GM18526 (cell line): Measurements from ENCODE around the gene APOL3.

ENCODE experiments used
- POLR2A ChIP-seq: IDR thresholded peaks from 3 replicates; pipeline ENCODE4 v1.6.1; 2011; ENCODE audit not compliant: insufficient read length; ENCODE audit errors: extremely low read depth

The APOL3 gene

DNA sequence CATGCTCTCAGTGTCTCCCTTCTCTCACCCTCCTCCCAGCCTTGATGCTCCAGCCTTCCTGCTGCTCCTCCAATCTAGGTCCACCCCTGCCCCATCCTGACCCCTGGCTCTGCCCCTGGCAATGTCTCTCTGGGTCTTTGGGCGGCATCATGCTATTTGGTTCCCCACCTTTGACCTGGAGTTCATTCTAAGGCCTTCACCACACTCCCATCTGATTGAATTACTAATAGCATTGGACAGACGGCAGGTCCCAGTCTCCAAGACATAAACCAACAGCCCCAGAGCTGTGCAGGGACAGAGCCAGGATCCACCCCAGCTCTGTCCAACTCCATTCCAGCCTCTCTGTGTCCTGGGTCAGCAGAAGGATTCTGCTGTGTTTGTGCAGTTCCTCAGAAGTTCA lies 33.8 kb upstream of the APOL3 start:
- TF ChIP-seq POLR2A: no peak

DNA sequence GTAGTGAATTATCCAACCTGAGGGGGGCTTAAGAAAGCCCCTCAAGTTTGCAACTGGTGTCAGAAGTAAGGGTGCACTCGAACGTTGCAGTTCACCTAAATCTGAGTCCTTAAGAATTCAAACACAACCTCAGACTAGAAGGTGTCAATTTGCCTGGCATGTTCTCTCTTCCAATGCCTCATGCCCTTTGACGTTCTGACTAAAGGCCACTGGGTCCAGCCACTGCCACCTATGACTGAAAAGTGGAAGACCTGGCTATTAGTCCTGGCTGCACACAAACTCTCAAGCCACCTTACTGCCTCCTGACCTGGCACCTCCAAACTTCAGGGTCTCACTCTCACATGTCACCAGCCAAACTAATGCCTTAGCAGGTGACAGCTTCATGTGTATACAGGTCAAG lies 33.0 kb upstream of the APOL3 start:
- TF ChIP-seq POLR2A: no peak

DNA sequence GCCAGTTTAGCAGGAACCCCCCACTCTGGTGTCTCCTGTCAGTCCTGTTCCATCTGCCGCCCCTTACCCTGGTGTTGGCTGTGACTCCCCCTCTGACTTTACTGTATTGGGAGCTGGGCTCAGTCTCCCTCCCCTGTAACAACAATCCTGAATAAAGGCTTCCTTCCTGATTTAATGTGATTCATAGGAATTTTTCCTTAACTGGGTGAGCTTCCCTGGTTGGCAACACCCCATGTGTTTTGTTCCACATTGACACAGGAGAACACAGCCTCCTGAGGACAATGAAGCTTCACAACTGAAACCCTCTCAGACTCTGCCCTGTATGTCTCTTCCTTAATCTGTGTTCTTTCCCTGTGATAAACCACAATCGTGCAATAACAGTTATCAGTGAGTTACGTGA lies 32.6 kb upstream of the APOL3 start:
- no peak for TF ChIP-seq POLR2A

DNA sequence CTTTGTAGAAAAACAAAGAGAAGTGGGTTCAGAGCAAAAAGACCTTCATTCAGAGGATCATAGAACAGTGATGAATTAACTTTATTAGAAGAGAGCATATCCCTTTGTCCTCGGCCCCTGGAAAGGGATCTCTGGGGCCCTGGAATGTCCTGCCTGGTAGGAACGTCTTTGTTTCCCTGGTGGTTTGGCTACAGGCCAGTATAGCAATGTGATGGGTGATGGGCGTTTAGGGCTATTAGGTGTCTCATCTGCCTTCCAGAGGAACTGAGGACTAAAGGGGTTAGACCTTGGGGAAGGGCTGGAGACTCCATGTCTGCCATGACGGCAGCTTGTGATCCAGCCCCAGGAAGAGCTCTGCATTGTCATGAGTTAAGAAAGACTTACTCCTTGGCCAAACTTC lies 32.0 kb upstream of the APOL3 start:
- TF ChIP-seq POLR2A: no peak

DNA sequence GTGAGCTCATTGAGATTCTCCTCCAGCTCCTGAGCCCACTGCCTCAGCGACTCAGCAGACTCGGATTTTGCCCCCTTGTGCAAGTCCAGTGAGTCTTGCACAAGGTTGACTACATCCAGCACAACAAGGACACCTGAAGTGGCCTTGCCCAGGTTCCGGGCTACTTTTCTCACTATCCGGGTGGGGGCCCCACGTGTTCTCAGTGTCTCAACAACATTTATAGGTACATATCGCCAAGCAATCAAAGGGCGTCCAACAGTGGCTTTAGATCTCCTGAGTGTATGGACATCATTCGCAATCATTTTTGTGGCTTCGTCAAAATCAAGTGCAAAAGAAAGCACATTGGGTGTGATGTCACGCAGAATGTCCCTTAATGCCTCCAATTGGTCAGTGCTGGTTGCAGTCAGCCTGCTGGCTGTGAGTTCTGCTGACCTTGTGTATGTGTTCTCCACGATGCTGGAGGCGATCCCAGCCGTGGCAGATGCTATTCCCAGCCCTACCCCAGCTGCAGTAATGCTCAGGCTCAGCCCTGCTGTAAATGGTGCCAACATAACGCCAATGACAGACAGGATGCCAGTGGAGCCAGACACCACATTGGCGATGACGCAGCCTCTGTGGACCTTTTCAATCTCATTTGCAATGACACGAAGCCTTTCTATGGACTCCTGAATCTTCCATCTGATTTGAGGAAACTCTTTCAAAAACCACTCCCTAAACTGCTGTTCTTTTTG lies 30.7 kb upstream of the APOL3 start:
- TF ChIP-seq POLR2A: no peak

DNA sequence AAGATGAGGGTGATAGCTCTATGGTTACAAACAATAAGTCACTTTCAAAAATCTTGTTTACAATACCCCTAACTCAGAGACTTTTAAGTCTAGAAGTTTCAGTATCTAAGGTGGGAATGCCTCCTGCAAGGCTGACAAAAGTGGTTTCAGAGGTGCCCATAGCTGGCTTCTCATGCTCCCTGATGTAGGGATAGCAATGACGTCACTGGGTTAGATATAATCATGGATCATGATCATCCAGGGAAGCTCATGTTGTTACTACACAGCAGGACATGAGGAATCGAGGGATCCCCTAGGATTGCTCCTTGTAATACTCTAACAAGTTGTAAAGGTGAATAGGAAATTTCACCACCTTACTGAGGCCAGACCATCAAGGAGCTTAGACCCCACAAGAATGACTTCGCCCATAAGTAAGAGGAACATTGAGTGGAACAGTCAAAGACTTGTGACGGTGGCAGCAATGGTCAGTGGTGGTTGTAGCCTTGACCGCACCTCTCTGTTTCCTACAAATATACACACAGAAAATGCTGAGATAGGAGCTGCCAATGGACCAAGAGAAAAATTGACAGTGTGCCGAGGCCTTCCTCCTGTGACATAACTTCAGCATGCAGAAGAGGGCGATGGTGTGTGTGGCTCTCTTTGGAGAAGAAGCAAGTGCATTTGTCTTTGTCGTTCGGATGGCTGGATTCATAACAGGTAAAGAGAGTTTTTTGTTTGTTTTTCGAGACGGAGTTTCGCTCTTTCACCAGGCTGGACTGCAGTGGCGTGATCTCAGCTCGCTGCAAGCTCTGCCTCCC lies 25.5 kb upstream of the APOL3 start:
- TF ChIP-seq POLR2A: no peak

DNA sequence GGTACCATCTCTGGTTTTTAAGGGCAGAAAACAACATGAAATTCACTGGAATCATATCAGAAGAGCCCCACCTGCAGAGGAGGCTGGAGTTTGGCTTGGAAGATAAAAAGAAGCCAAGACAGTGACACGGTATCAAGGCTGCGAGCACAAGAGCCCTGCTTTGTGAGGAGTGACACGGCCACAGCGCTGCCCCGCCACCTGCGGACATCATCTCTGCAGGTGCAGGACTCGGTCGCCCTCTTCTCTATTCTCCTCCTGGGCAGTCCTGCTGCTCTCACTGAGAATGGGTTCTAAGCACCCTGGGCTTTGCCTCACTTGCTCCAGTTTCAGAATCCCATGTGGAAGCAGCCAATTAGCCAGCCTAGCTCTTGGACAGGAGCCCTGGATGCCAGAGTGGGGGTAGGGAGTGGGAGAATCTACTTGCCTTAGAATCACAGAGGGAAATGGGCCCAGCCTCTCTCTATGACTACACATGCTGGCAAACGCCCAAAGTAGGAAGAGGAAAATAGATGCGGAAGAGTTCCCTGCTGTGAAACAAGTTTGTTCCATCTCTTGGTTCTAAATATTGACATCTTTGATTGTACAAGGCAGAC lies 24.0 kb upstream of the APOL3 start:
- TF ChIP-seq POLR2A: no peak

DNA sequence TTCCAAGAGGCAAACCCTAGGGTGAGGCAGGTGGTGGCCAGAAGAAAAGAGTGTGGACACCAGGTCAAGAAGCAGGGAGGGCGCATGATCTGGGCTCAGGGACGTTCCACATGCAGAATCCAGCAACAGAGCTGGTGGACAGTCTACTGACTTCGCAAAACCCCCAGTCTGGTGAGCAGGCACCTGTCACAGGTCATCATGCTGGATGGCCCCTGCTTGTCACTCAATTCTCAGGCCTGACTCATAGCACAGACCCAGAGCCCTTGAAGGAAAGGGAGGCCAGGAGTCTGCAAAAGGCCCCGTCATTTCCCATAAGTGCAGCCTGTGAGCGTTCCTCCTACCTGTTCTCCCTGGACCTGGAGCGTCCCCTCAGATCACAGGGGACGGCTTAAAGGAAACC lies 22.9 kb upstream of the APOL3 start:
- TF ChIP-seq POLR2A: no peak

DNA sequence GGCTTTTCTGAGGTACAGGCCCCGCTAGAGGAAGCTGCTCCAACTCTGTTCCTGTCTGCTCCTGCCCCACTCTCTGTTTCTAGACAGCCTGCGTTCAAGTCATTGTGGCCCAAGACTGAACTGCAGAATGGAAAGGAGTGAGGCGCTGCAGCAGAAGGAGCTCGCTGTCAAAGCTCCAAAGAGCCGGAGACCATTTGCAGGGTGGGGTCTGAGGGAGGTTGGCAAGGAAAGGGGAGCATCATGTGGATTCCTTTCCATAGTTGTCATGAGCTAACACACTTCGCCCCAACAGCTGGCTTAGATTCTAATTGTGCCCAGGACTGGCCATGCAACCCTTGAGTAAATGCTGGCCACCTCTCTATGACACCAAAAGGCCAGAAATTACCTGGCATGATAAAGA lies 22.3 kb upstream of the APOL3 start:
- TF ChIP-seq POLR2A: no peak

DNA sequence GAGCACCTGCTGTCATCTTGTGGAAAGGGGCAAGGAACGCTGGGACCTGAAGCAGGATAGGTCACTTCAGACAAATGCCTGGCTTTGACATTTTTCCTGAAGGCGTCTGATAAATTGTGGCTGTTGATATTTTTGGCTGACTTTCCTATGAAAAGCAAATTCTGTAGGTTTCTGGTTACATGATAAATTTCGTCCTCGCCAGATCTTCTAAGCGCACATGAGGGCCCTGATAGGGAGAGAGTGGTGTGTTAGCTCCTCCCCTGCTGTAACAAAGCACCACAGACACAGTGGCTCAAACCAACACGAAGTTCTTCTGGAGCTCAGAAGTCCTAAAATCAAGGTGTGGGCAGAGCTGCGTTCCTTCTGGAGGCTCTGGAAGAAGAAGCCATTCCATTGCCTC lies 21.5 kb upstream of the APOL3 start:
- no peak for TF ChIP-seq POLR2A

DNA sequence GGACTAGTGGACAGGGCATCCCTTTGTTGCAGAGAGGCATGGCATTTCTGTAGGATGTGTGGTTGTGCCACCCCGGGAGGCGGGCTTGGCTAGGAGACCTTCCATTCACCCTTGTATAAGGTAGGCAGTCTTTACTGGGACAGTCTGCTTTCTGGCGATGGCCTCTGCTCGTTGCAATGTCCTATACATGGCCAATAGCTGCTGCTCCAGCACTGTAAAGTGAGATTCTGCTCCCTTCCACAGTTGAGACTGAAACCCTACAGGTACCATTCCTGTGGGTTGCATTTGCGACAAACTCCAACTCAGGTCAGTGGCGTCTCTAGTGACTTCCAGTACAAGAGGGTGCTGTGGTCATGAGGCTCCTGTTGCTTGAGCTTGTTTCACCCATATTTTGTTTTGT lies 20.4 kb upstream of the APOL3 start:
- no peak for TF ChIP-seq POLR2A

DNA sequence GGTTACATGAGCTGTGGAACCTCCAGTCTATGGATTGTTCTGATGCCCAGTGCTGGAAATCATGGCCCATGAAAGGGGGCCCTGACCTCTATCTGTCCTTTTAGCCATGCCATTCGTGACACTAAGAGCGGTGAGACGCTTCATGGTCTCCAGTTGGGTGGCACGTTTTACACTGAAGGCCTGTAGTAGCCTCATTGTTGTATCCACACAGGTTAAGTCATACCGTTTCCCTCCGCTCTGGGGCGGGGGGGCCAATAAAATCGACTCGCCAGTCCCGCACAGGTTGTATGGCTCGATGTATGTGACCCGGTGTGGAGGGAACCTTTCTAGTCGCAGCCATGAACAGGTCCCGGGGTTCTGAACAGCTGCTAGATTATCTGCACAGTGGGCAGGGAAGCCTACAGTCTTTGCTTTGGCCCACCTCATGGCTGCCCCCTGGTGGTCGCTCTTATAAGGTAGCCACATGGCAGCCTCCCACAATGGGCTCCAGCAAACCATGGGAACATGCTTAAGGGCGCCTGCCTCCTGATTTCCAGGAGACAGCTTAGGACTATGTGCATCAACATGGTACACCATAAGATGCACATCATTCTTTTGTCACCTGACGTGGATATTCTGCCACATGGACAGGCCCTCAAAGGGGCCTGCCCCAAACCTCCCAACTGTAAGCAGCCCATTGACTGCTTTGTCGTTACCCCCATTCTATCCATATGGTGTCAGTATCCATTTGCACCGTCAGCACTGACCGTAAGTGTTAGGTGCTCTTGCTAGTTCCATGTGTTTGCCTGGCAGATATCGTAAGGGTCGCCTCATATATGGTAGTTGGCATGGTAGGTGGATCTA lies 19.7 kb upstream of the APOL3 start:
- no peak for TF ChIP-seq POLR2A

DNA sequence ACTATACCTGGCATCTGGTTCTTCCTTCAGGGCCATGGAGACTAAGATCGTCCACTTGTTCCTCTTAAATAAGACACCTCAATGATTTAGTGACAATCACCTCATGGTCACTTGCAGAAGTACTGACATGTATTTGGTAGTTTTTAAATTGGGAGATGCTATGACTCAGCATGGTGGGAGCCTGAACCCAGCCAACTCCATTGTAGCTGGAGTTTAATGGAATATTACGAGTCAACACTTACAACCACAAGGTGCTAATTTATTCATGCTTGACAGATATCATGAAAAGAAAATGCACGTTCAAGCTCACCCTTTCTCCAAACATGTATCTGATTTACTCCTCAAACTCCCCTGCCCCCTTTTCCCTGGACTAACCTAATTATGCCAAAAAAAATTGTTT lies 16.6 kb upstream of the APOL3 start:
- no peak for TF ChIP-seq POLR2A

DNA sequence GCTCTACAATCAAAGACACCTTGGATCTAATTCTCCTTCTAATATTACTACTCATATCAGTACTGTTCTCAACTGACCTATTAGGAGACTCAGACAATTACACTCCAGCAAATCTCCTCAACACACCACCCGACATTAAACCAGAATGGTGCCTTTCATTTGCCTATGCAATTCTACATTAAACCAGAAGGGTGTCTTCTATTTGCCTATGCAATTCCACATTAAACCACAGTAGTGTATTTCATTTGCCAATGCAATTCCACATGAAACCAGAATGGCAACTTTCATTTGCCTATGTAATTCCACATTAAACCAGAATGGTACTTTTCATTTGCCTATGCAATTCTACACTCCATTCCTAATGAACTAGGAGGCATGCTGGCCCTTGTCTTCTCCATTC lies 15.3 kb upstream of the APOL3 start:
- TF ChIP-seq POLR2A: no peak

DNA sequence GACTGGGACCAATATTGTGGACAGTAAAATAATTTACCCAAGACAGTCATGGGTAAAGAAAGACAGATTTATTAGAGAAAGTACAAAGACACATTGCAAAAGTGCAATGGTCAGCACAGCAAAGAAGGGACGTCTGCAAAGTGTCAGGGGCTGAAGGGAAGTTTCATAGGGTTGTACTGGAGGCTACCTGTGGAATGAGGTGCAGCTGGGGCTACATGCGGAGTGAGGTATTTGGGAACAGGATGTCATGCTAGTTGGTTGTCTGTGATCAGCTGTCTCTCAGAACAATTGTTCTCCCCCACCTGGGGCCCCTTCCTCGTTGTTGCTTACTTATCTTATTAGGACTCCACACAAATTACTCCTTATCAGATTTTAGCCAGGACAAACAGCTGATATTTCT lies 11.4 kb upstream of the APOL3 start:
- no peak for TF ChIP-seq POLR2A
